ENCODE data around the gene WDR73.

WDR73 gene

DNA sequence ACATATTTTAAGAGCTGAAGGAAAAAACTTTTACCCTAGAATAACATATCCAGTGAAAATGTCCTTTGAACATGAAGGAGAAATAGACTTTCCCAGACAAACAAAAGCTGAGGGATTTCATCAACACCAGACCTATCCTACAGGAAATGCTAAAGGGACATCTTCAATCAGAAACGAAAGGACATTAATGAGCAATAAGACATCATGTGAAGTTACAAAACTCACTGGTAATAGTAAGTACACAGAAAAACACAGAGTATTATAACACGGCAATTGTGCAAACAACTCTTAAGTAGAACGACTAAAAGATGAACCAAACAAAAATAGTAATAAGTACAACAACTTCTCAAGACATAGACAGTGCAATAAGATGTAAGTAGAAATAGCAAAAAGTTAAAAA lies 56.8 kb downstream of the WDR73 start:
- TF ChIP-seq, protein P1, sequence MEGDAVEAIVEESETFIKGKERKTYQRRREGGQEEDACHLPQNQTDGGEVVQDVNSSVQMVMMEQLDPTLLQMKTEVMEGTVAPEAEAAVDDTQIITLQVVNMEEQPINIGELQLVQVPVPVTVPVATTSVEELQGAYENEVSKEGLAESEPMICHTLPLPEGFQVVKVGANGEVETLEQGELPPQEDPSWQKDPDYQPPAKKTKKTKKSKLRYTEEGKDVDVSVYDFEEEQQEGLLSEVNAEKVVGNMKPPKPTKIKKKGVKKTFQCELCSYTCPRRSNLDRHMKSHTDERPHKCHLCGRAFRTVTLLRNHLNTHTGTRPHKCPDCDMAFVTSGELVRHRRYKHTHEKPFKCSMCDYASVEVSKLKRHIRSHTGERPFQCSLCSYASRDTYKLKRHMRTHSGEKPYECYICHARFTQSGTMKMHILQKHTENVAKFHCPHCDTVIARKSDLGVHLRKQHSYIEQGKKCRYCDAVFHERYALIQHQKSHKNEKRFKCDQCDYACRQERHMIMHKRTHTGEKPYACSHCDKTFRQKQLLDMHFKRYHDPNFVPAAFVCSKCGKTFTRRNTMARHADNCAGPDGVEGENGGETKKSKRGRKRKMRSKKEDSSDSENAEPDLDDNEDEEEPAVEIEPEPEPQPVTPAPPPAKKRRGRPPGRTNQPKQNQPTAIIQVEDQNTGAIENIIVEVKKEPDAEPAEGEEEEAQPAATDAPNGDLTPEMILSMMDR (IDR thresholded peaks at IDR 0.05) = no peak
- Mint-ChIP-seq H3K4me3 (peak overlapping the region; percentile 74), H3K4me1 (peaks cover 18% of the 10 kb centered on the region), H3K36me3 (ENCODE audit: low read depth) (peaks cover 7% of the 10 kb centered on the region), H3K27me3 (ENCODE audit: low read depth, poor library complexity) (peaks cover 26% of the 10 kb centered on the region), H3K9me3 (peaks cover 30% of the 10 kb centered on the region), H3K27ac (no peak overlapping the region)
- no peak for DNase-seq

DNA sequence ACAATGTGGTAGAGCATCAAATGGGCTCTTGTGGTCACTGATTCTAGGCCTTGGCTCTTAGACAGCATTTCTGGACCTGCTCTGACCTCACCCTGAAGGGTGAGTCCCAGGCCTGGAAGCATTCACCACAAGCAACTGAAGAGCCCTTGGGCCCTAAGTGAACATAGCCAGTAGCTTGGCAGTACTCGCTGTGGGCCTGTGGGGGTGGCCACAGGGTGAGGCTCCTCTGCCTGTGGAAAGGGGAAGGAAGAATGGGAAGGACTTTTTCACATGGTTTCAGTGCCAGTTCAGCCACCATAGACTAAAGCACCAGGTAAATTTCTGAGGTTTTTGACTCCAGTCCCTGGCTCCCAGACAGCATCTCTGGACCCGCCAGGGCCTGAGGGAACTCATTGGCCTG lies 58.4 kb downstream of the WDR73 start:
- no peak overlapping the region for H3K27ac Mint-ChIP-seq
- peaks cover 11% of the 10 kb centered on the region for H3K4me1 Mint-ChIP-seq
- H3K36me3 Mint-ChIP-seq (ENCODE audit: low read depth) = peaks cover 7% of the 10 kb centered on the region
- TF ChIP-seq, protein P1 (IDR thresholded peaks at IDR 0.05) = no peak
- H3K4me3 Mint-ChIP-seq = no peak overlapping the region
- peaks cover 30% of the 10 kb centered on the region for H3K9me3 Mint-ChIP-seq
- peaks cover 34% of the 10 kb centered on the region for H3K27me3 Mint-ChIP-seq (ENCODE audit: low read depth, poor library complexity)
- DNase-seq = no peak

DNA sequence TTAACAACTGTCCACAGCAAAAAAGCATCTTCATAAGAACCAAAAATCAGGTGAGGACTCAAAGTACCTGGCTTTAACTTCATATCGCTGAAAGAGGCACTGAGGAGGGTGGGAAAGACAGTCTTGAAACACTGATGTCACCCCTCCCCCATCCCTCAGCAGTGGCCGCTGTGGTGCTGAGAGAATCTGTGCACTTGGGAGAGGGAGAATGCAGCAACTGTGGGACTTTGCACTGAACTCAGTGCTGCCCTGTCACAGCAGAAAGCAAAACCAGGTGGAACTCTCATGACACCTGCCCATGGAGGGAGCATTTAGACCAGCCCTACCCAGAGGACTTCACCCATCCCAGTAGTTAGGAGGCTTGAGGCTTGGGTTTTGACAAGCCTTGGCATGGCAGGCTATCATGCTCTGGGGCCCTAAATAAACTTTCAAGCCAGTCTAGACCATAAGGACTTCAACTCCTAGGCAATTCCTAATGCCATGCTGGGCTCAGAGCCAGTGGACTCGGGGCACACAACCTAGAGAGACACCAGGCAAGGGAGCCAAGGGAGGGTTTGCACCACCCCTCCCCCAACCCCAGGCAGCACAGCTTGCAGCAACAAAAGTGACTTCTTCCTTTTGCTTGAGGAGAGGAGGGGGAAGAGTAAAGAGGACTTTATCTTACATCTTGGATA lies 59.3 kb downstream of the WDR73 start:
- Mint-ChIP-seq H3K27ac (no peak overlapping the region), H3K27me3 (ENCODE audit: low read depth, poor library complexity) (peaks cover 41% of the 10 kb centered on the region), H3K36me3 (ENCODE audit: low read depth) (peaks cover 7% of the 10 kb centered on the region), H3K4me3 (no peak overlapping the region), H3K9me3 (peaks cover 30% of the 10 kb centered on the region), H3K4me1 (peaks cover 11% of the 10 kb centered on the region)
- DNase-seq = no peak
- TF ChIP-seq, protein P1 (IDR thresholded peaks at IDR 0.05) = no peak

DNA sequence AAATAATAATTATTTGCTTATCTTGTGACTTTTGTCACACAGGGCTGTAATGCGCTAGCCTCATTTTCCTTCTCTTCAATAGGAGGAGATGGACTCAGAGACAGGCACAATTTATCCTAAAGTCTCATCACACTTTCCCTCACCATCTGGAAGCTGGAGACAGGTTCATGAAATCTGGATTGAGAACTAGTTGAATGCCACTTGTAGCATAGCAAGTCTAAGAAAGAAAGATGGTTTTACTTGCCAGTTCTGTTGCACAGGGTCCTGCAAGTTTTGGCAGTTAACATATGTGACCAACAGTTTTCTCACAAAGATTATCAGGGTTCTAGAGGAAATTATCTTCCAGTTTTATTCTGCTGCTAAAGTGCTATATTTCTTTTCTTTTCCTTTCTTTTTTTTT lies 62.3 kb downstream of the WDR73 start:
- TF ChIP-seq, protein P1 (IDR thresholded peaks at IDR 0.05) = no peak
- DNase-seq = no peak
- peaks cover 23% of the 10 kb centered on the region for H3K4me1 Mint-ChIP-seq
- peaks cover 51% of the 10 kb centered on the region for H3K27me3 Mint-ChIP-seq (ENCODE audit: low read depth, poor library complexity)
- H3K36me3 Mint-ChIP-seq (ENCODE audit: low read depth) = peaks cover 7% of the 10 kb centered on the region
- no peak overlapping the region for H3K4me3 Mint-ChIP-seq
- no peak overlapping the region for H3K27ac Mint-ChIP-seq
- peaks cover 27% of the 10 kb centered on the region for H3K9me3 Mint-ChIP-seq

DNA sequence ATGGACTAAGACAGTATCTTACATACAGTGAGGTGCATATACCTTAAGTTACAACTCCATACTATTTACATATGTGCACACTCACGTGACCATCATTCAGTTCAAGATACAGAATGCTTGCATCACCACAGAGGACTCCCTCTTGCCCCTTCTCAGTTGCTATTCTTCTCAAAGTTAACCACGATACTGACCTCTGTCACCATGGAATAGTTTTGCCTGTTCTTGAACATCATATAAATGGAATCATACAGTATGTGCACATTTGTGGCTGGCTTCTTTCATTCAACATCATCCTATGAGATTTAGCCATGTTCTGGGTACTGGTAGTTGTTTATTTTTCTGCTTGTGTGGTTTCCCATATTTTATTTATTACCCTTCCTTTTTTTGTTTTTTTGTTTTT lies 63.7 kb downstream of the WDR73 start:
- Mint-ChIP-seq H3K4me3 (no peak overlapping the region), H3K36me3 (ENCODE audit: low read depth) (no peaks in the 10 kb centered on the region), H3K27ac (no peak overlapping the region), H3K9me3 (peaks cover 16% of the 10 kb centered on the region), H3K27me3 (ENCODE audit: low read depth, poor library complexity) (peaks cover 57% of the 10 kb centered on the region), H3K4me1 (peaks cover 24% of the 10 kb centered on the region)
- no peak for DNase-seq
- TF ChIP-seq, protein P1 (IDR thresholded peaks at IDR 0.05) = no peak
